Fibroblast of the conjunctiva (primary cell): ENCODE data around the gene SUMO4.

Source experiments
- DNase-seq: peaks from one replicate; pipeline ENCODE4 v3.0.0-alpha.2; 2010; ENCODE audit warnings: low read depth

The SUMO4 gene

GRCh38 chr6:149389509-149390297 is 10.4 kb upstream of the SUMO4 start:
- no peak for DNase-seq

GRCh38 chr6:149392093-149392492 is 8.0 kb upstream of the SUMO4 start:
- no peak for DNase-seq

- no peak for DNase-seq
These were observed 7.5 kb upstream of the SUMO4 start for GRCh38 chr6:149392535-149392934.

DNA sequence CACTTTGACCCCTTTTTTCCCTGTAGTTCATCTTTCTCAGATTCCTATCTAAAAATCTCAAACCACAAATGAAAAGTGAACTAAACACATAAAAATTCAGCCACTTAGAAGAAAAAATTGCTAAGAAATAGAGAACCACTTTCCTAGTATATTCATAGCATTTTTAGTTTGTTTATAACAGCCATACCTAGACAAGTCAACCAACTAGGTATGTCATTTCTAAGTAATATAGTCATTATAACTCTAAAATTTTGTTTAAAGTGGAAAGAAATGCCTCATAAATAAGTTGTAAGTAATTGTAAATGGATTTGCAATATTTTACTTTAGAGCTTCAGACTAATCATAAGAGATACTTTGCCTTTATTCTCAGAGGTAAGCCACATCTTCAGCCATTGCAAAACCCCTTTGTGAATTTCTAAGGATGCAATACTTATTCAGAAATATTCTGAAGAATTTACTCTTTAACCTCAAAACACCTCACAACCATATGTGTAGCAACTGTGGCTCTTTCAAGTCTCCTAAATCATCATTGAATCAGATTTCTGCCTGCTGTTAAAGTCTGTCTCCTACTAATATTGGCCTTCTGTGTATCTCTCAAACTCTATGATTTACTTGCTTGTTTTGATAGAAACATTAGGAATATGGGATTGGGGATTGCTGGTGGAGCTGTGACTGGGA is 6.9 kb upstream of the SUMO4 start:
- no peak for DNase-seq

DNA sequence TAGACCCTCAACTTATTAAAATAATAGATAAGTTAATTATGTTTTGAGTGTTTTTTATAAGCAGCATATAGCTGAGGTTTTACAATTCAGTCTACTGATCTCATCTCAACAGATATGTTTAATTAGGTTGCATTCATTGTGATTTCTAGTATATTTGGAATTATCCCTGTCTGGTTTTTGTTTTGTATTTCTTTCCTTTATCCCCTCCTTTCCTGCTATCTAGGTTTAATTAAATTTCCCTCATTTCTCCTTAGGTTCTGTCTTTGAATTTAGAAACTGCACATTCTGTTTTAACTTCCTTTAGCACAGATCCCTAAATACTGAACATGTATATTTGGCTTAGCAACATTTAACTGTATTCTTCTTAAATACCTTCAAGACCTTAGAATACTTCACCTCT is 4.9 kb upstream of the SUMO4 start:
- no peak for DNase-seq

DNA sequence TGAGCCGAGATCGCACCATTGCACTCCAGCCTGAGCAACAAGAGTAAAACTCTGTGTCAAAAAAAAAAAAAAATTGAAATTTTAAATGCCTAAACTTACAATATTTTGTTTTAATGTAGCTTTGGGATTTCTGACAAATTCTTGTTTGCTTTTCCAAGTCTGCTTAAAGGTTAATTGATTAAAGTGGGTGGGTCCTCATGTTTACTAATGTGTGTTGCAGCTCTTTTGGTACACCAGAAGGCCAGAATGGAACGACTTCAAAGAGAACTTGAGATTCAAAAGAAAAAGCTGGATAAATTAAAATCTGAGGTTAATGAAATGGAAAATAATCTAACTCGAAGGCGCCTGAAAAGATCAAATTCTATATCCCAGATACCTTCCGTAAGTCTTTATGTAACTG is 2.7 kb upstream of the SUMO4 start:
- no peak for DNase-seq

DNA sequence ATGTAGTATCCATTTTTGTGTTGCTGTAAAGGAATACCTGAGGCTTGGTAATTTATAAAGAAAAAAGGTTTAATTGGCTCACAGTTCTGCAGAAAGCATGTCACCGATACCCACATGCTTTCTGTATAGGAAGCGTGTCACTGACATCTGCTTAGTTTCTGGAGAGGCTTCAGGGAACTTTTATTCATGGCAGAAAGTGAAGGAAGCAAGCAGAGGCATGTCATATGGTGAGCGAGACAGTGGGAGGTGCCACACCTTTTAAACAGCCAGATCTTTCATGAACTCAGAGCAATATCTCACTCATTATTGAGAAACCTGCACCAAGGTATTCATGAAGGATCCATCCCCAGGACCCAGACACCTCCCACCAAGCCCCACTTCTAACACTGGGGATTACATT is 3.5 kb downstream of the SUMO4 start:
- no peak for DNase-seq

GRCh38 chr6:149405823-149406765 is 6.0 kb downstream of the SUMO4 start:
- DNase-seq, result peak; percentile 64

DNA sequence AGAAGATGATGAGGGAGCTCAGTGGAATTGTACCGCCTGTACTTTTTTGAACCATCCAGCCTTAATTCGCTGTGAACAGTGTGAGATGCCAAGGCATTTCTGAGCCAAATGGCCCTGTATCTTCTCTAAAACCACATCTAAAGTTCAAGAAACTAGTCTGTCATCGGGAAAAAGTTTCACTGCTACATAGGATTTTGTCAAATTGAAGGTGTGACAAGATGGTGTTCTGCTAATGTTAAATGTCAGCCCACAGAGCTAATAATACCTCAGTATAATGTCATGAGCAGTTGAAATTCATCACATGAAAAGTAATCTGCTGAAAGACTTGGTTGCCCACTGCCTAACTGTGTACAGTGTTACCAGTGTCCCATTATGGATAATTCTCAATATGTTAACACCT is 9.6 kb downstream of the SUMO4 start:
- DNase-seq, result no peak

- no peak for DNase-seq
These were observed 10.5 kb downstream of the SUMO4 start for GRCh38 chr6:149410557-149410956.

DNA sequence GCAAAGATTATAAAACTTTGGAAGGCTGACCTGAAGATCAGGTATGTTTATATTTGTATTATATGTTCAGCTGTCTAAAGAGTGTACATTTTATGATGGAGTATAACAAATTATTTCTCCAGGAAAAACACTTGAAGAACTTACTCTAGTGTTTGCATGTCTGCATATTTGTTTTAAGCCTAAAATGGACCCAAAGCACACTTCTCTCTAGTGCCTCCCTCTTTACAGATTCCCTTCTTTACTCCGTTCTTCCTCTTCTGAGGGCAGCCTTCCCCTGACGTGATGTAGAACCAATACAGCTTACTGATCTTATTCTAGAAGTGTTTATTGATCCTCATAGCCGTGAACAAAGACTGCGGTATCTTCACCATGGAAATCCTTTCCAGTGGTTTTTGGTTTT is 13.9 kb downstream of the SUMO4 start:
- no peak for DNase-seq

DNA sequence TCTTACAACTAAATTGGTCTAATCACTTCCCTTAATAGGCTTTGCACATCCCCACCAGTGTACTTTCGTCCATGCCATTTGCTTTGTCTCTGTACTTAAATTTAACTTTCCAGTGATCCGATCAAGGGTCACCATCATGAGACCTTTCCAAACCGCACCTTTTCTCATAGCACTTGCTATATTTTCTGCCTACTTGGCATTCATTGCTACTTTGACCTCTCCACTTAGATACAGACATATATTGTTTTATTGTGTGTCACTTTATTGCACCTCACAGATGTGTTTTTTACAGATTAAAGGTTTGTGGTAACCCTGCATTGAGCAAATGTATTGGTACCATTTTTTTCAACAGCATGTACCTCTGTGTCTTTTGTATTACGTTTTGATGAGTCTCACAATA is 14.8 kb downstream of the SUMO4 start:
- DNase-seq, result no peak

DNA sequence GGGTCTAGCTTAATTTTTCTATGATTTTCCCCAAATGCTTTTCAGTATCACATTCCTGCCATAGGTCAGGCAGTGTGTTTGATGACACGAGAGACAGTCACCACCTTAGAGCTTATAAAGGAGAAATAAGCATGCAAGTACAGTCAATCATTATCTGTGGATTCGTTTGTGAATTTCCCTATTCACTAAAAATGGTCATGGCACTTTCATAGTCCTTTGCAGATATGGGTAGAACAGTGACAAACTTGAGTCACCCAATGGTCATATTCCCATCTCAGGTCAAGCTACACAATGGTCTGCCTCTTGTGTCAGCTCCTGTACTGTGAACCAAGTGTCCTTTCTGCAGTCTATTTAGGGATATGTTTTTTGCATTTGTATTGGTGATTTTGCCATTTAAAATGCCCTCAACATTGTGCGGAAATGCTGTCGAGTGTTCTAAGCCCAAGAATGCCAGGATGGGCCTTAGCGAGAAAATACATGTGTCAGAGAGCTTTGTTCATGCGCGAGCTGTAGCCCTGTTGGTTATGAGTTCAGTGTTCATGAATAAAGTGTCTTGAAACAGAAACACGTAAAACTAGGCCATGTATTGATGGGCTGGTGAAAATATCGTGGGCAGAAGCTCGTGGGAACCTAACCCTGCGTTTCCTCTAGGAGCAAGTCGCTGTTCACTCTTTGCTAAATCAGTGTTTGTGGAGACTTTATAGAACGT is 19.8 kb downstream of the SUMO4 start:
- no peak for DNase-seq

- DNase-seq, result no peak
These were observed 21.1 kb downstream of the SUMO4 start for GRCh38 chr6:149421132-149421531.

- DNase-seq, result no peak
These were observed 22.5 kb downstream of the SUMO4 start for GRCh38 chr6:149422581-149422980.

- no peak for DNase-seq
These were observed 23.9 kb downstream of the SUMO4 start for GRCh38 chr6:149423964-149424440.

DNA sequence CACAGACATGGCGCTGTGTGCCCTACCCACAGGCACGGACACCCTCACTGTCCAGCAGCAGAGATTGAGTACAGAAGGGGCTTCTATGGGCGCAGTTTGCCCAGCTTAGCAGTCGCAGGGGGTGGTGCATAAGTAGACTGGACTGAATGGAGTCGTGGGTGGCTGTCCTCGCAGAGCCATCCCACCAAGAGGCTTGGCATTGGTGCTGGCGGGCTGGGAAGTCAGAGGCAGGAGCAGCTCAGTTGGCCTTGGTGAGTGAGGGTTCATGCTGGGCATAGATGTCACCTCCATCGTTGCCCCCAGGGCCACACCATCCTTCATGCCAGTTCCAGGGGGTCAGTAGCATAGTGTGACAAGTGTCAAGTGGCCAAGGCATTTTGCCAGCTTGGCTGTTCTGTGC is 25.2 kb downstream of the SUMO4 start:
- no peak for DNase-seq

GRCh38 chr6:149425754-149426153 is 25.7 kb downstream of the SUMO4 start:
- no peak for DNase-seq

GRCh38 chr6:149428606-149429005 is 28.5 kb downstream of the SUMO4 start:
- no peak for DNase-seq

GRCh38 chr6:149429427-149430360 is 29.6 kb downstream of the SUMO4 start:
- DNase-seq, result no peak
